Measurements from ENCODE around the gene ZNF148.

The ZNF148 gene

DNA sequence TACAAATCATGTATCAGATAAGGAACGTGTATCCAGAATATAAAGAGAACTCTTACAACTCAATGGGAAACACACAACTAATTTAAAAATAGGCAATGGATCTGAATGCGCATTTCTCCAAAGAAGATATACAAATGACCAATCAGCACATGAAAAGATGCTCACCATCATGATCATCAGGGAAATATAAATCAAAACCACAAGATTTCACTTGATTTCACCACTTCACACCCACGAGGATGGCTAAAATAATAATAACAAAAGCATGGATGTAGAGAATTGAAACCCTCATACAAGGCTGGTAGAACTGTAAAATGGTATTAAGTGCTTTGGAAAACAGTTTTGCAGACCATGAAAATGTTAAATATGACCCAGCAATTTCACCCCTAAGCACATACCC is 135.9 kb downstream of the ZNF148 start:
- no peak overlapping the region for H3K4me3 ChIP-seq (ENCODE audit: low read depth, low read length)
- ChIA-PET CTCF (no interaction called here), POLR2A (no interaction called here)
- TF ChIP-seq, protein P1, sequence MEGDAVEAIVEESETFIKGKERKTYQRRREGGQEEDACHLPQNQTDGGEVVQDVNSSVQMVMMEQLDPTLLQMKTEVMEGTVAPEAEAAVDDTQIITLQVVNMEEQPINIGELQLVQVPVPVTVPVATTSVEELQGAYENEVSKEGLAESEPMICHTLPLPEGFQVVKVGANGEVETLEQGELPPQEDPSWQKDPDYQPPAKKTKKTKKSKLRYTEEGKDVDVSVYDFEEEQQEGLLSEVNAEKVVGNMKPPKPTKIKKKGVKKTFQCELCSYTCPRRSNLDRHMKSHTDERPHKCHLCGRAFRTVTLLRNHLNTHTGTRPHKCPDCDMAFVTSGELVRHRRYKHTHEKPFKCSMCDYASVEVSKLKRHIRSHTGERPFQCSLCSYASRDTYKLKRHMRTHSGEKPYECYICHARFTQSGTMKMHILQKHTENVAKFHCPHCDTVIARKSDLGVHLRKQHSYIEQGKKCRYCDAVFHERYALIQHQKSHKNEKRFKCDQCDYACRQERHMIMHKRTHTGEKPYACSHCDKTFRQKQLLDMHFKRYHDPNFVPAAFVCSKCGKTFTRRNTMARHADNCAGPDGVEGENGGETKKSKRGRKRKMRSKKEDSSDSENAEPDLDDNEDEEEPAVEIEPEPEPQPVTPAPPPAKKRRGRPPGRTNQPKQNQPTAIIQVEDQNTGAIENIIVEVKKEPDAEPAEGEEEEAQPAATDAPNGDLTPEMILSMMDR (IDR thresholded peaks at IDR 0.05; ENCODE audit: insufficient read depth, low read length, missing control alignments), result no peak
- DNase-seq (ENCODE audit: low read depth, low spot score), result no peak

DNA sequence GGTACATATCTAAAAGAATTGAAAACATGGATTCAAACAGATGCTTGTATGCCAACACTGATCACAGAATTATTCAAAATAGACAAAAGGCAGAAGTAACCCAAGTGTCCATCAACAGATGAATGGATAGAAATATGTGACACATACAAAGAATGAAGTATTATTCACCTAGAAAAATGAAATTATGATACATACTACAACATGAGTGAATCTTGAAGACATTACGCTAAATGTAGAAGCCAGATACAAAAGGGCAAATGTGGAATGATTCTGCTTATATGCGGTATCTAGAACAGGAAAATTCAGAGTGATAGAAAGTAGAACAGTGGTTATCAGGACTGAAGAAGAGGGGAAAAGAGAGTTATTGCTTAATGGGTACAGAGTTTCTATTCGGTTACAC is 136.4 kb downstream of the ZNF148 start:
- no peak for DNase-seq (ENCODE audit: low read depth, low spot score)
- no peak overlapping the region for H3K4me3 ChIP-seq (ENCODE audit: low read depth, low read length)
- POLR2A ChIA-PET, result no interaction called here
- TF ChIP-seq, protein P1 (IDR thresholded peaks at IDR 0.05; ENCODE audit: insufficient read depth, low read length, missing control alignments), result no peak
- CTCF ChIA-PET, result no interaction called here

DNA sequence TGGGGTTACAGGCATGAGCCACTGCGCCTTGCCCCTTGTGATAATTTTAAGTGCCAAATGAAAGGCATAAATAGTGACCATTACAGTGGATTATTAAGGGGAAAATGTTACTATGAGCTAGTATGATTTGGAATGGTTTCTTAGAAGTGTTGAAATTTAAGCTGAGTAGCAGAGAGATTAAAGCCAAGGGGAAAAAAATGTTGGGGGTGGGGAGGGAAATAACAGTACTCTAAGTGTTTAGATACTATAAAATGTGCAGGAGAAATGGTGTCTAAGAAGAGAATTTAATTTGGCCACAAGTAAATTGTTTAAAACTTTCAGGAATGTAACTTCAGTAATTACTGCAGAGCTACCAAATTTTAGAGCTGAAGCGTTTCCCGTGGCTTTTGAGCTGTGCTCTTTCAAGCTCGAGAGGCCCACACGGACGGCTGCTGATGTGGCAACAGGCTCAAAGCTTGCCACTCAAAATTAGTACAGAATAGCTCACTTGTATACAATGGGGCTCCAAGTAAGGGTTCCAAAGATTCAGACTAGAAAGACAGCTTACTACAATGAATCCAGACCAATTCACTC is 138.7 kb downstream of the ZNF148 start:
- TF ChIP-seq, protein P1 (IDR thresholded peaks at IDR 0.05; ENCODE audit: insufficient read depth, low read length, missing control alignments), result no peak
- H3K4me3 ChIP-seq (ENCODE audit: low read depth, low read length), result no peak overlapping the region
- ChIA-PET CTCF (no interaction called here), POLR2A (interaction anchor here (1.0 kb wide), 1 partner anchor 204 kb away, joined by 4 read pairs; no protein-coding TSS in a partner anchor)
- no peak for DNase-seq (ENCODE audit: low read depth, low spot score)

DNA sequence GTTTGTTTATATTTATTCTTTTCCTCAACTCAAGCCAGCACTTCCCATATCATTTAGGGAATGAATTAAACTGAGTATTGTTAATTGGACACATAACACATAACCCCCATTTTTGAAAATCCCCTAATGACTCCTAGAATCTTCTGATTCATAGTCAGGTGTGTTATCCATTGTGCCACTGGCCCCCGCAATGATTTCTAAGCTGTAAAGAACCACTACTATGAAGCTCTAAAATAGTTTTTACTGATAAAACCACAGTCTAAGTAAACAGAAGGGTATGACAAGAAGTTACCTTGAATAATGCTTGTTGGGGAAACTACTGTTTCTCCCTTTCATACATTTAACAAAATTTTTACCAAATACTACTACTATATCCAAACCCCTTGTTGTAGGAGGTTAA is 140.3 kb downstream of the ZNF148 start:
- POLR2A ChIA-PET, result no interaction called here
- TF ChIP-seq, protein P1 (IDR thresholded peaks at IDR 0.05; ENCODE audit: insufficient read depth, low read length, missing control alignments), result no peak
- DNase-seq (ENCODE audit: low read depth, low spot score), result no peak
- no peak overlapping the region for H3K4me3 ChIP-seq (ENCODE audit: low read depth, low read length)
- CTCF ChIA-PET, result no interaction called here

DNA sequence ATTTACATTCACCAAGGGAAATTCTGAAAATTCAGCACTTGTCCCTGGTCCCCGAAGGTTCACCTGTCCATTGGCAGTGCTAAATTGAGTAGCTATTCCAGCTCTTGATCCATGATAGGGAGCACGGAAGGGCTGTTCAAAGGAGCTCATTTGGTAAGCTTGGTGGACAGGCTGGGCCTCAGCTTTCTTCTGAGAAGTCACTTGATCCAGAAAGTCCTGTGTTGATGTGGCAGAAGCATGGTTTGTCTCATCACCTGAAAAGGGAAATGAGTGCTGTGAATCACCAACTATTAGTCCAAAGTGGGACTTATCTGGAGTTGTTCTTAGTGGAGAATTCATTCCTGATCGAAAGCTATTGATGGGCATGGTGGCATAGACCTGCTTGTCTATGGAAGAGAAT is 142.7 kb downstream of the ZNF148 start:
- ChIA-PET POLR2A (interaction anchor here (0.6 kb wide), 1 partner anchor 109 kb away, joined by 3 read pairs; no protein-coding TSS in a partner anchor), CTCF (interaction anchor here (1.1 to 1.4 kb wide), 2 partner anchors 13 to 209 kb away, joined by 3 to 4 read pairs; no protein-coding TSS in a partner anchor)
- TF ChIP-seq, protein P1 (IDR thresholded peaks at IDR 0.05; ENCODE audit: insufficient read depth, low read length, missing control alignments), result no peak
- H3K4me3 ChIP-seq (ENCODE audit: low read depth, low read length), result no peak overlapping the region
- no peak for DNase-seq (ENCODE audit: low read depth, low spot score)

DNA sequence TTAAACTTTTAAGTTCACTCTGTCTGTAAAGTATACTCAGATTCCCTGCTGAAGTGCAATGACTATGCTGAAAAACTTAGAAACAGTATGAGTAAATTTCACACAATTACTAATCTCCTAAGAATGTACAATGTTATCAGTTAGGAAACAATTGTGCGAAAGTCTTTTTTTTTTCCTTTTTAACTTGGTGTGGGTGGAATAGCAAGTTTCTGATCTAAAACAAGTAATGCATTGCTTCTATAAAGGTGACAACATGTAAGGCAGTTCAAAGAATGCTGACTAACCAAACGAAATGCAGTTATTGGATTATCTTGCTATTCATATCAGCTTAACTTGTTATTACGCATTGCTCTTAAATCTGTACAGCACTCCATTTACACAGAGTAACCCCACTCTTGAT is 143.2 kb downstream of the ZNF148 start:
- ChIA-PET POLR2A (interaction anchor here (0.6 kb wide), 1 partner anchor 109 kb away, joined by 3 read pairs; no protein-coding TSS in a partner anchor), CTCF (interaction anchor here (1.1 to 1.4 kb wide), 2 partner anchors 12 to 209 kb away, joined by 3 to 4 read pairs; no protein-coding TSS in a partner anchor)
- no peak for DNase-seq (ENCODE audit: low read depth, low spot score)
- TF ChIP-seq, protein P1 (IDR thresholded peaks at IDR 0.05; ENCODE audit: insufficient read depth, low read length, missing control alignments), result no peak
- no peak overlapping the region for H3K4me3 ChIP-seq (ENCODE audit: low read depth, low read length)
